AG09309 (cell line): ENCODE measurements around the gene PIK3C3.

ENCODE experiments used
- DNase-seq: peaks from one replicate; pipeline ENCODE4 v3.0.0-alpha.2; 2010; ENCODE audit warnings: low read depth
- H3K4me3 ChIP-seq: 2 replicates; pipeline ENCODE4 v1.5.1; 2011; ENCODE audit warnings: mild to moderate bottlenecking, low read depth, low read length, moderate library complexity; ENCODE audit not compliant: control insufficient read depth
- TF ChIP-seq, protein P1 (sequence below): IDR thresholded peaks from 2 replicates; pipeline ENCODE4 v1.5.1; 2011; ENCODE audit warnings: mild to moderate bottlenecking, low read depth, low read length, inconsistent platforms; ENCODE audit not compliant: insufficient read depth, control insufficient read depth; ENCODE audit errors: missing control alignments

Gene PIK3C3

DNA sequence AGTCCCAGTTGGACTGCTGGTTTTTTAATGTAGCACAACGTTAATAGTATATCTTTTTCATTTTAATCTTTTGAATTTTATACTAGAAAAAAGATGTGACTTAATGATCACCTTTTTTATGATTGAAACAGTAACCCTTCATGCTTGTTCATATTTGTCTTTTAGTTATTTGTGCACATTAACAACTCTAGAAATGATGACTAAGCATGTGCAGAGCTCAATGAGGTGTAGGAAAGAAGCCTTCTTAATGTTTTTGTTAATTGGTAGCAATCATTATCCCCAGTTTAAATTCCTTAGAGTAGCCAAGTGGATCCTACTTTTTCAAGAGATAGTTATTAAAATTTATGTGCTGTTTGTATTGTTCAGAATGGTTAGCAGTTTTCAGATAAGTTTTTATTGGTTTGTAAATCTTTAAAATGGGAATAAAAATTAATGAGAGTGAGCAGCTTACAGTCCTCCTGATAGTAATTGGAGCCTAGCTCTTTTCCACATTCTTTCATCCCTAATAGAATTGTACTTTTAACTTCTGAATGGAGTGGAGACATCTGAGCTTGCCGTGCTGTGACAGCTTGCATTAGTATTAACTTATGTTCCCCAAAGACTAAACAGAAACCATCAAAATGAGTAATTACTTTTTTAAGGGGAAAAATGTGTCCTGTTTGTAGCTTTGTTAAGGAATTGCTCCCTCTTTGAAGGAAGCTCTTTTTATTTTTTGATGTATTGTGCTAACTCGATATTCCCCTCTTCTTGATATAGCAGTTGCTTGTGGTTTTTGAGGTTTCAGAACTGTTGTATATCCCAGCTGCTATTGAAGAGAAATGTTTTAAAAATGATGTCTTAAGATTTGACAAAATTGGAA lies 17.3 kb downstream of the PIK3C3 start:
- TF ChIP-seq, protein P1, sequence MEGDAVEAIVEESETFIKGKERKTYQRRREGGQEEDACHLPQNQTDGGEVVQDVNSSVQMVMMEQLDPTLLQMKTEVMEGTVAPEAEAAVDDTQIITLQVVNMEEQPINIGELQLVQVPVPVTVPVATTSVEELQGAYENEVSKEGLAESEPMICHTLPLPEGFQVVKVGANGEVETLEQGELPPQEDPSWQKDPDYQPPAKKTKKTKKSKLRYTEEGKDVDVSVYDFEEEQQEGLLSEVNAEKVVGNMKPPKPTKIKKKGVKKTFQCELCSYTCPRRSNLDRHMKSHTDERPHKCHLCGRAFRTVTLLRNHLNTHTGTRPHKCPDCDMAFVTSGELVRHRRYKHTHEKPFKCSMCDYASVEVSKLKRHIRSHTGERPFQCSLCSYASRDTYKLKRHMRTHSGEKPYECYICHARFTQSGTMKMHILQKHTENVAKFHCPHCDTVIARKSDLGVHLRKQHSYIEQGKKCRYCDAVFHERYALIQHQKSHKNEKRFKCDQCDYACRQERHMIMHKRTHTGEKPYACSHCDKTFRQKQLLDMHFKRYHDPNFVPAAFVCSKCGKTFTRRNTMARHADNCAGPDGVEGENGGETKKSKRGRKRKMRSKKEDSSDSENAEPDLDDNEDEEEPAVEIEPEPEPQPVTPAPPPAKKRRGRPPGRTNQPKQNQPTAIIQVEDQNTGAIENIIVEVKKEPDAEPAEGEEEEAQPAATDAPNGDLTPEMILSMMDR = no peak
- H3K4me3 ChIP-seq = no peak overlapping the region
- DNase-seq = no peak

DNA sequence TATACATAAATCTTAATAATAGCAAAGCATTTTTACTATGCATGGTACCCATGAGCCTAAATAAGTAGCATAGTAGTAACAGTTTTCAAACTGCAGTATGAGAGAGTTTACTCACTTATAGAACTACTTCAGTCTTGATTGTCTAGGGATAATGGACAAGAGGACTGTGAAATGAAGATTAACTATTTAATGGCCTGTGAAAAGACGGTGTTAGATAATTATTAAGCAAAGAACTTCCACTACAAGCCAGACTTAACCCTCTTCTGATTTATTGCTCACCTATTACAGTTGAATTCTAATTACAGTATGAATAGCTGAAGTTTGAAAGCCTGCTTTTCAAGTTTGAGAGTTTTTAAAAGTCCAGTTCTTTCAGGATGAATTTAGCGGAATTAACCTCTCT lies 18.9 kb downstream of the PIK3C3 start:
- DNase-seq = no peak
- TF ChIP-seq, protein P1 = no peak
- H3K4me3 ChIP-seq = no peak overlapping the region

DNA sequence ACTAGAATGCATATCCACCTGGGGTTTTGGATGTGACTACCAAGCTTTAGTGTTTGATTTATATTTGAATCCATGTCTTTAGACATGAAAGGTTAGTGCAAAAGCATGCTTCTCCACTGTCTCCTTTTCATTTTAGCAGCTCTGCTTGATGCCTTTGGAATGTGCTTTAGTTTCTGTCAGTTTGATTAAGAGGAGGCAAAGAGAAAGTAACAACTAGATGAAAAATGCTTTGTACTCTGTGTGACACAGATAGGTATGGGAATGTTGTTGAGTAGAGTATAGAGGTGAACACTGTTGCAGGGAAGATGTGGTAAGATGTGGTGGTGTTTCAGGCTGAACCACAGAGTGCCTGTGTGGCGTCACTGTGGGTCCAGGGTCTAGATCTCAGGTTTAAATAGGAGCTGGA lies 19.8 kb downstream of the PIK3C3 start:
- H3K4me3 ChIP-seq = no peak overlapping the region
- DNase-seq = no peak
- TF ChIP-seq, protein P1 = no peak

DNA sequence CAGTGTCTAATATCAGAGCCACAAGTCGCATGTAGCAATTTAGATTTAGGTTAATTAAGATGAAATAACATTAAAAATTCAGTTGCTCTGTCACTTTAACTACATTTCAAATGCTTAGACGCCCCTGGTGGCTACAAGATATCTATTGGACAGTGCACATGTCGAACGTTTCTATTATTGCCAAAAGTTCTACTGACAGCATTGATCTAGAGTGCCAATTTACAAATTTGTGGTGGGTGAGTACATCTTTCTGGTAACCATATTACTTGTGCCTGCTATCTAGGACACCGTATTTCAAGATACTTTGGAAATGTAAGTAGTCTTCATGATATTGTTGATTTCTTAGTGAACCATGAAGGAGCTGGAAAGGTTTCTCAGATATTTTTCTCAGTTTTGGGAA lies 20.2 kb downstream of the PIK3C3 start:
- TF ChIP-seq, protein P1 = no peak
- H3K4me3 ChIP-seq = no peak overlapping the region
- DNase-seq = no peak

DNA sequence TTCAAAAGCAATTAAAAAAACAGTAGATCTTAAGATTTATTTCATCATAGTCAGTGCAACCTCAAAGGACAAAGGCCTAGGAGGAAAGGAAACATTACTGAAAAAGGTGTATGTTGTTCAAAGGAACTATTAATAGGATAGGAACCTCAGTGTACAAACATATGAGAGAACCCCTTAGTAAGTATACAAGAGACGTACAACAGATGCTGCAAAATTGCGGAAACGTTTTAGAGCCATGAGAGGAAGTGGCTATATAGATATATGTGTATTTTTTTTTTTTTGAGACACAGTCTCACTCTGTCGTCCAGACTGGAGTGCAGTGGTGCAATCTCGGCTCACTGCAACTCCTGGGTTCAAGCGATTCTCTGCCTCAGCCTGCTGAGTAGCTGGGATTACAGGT lies 22.2 kb downstream of the PIK3C3 start:
- H3K4me3 ChIP-seq = no peak overlapping the region
- no peak for DNase-seq
- TF ChIP-seq, protein P1 = no peak

DNA sequence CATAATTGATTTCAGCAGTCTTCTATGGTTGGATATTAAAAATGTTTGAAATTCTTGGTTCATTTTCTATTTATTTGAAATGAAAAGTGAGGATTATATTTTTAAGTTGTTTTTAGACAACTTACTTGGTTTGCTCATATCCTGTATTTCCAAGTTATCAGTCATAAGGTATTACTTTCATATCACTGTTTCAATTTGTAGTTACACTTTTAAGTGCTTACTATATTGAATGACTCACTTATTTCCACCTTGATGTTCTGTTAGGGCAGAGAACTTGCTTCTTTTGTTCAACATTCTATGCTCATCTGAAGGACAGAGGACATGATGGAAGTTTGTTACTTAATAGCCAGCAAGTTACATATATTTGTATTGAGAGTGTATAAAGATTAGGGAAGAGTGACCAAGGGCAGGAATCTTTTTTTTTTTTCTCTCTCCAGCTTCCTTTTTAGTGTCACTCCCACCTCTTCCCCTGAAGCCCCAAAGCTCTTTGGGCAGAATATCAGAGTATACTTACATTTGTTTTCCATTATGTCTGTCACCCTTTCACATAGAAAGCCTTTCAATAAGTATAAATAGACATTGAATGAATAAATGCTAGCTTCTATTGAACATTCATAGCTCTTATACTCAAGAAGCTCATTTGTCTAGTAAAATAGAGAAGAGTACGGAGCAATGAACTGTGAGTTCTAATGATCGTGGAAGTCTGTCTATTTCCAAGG lies 28.1 kb downstream of the PIK3C3 start:
- H3K4me3 ChIP-seq = no peak overlapping the region
- TF ChIP-seq, protein P1 = no peak
- no peak for DNase-seq
